IPS DF 6.9 (cell line): Measurements from ENCODE around the gene PADI3.

Source experiments
- DNase-seq: peaks from one replicate; pipeline ENCODE4 v3.0.0-alpha.2; 2013; ENCODE audit warnings: low read depth, low spot score
- H3K27ac ChIP-seq: one replicate; pipeline ENCODE4 v1.5.1; 2013; ENCODE audit warnings: low read length, control low read depth
- H3K27me3 ChIP-seq: 2 replicates; pipeline ENCODE4 v1.6.1; 2013; ENCODE audit warnings: mild to moderate bottlenecking, low read length; ENCODE audit not compliant: control insufficient read depth, insufficient read depth
- H3K36me3 ChIP-seq: 2 replicates; pipeline ENCODE4 v1.6.1; 2013; ENCODE audit warnings: low read length; ENCODE audit not compliant: control insufficient read depth, insufficient read depth
- H3K4me1 ChIP-seq: 2 replicates; pipeline ENCODE4 v1.6.1; 2013; ENCODE audit warnings: low read length; ENCODE audit not compliant: control insufficient read depth, insufficient read depth
- H3K4me3 ChIP-seq: 2 replicates; pipeline ENCODE4 v1.5.1; 2013; ENCODE audit warnings: mild to moderate bottlenecking, low read length
- H3K9me3 ChIP-seq: 2 replicates; pipeline ENCODE4 v1.6.1; 2013; ENCODE audit warnings: low read length, inconsistent platforms; ENCODE audit not compliant: control insufficient read depth, insufficient read depth
- WGBS: extraction: QIAGEN DNeasy Blood & Tissue Kit; methylation state at CpG from one replicate; pipeline ENCODE4 v1.1.7; 2013; ENCODE audit warnings: mixed read lengths, missing lambda C conversion rate; ENCODE audit not compliant: insufficient read length, insufficient coverage; 5-methylcytosine and 5-hydroxymethylcytosine counted together

PADI3 gene

GRCh38 chr1:17248781-17249180 is at the start of gene PADI3:
TSS of gene PADI3 (plus strand) at chr1:17249098. CDS start at chr1:17249138, 40 bp downstream.
- no peaks in the 10 kb centered on the region for H3K9me3 ChIP-seq
- H3K4me3 ChIP-seq = no peak within 1 kb of the TSS
- no peak for DNase-seq
- H3K27ac ChIP-seq = no peak within 1 kb of the TSS
- H3K27me3 ChIP-seq = no peaks in the 10 kb centered on the region
- H3K36me3 ChIP-seq = no peaks in the 10 kb centered on the region
- no CpG with 5 or more reads among the region's 9 CpGs for WGBS
- H3K4me1 ChIP-seq = 0 out of 2 replicates have a peak, but pooled peaks cover 1% of the 10 kb centered on the region

GRCh38 chr1:17199267-17200044 is 49.4 kb upstream of the PADI3 start:
- no CpG with 5 or more reads among the region's 9 CpGs for WGBS
- no peak for DNase-seq

GRCh38 chr1:17200246-17200645 is 48.7 kb upstream of the PADI3 start:
- no peaks in the 10 kb centered on the region for H3K27me3 ChIP-seq
- no peak for DNase-seq
- H3K9me3 ChIP-seq = no peaks in the 10 kb centered on the region
- no peak overlapping the region for H3K27ac ChIP-seq
- H3K36me3 ChIP-seq = no peaks in the 10 kb centered on the region
- no peak overlapping the region for H3K4me3 ChIP-seq
- no CpG with 5 or more reads among the region's 8 CpGs for WGBS
- no peaks in the 10 kb centered on the region for H3K4me1 ChIP-seq

More at GRCh38 chr1:17199267-17200044, 49.4 kb upstream of the PADI3 start:
- Histone ChIP-seq H3K27me3 (no peaks in the 10 kb centered on the region), H3K36me3 (no peaks in the 10 kb centered on the region), H3K4me1 (no peaks in the 10 kb centered on the region), H3K4me3 (no peak overlapping the region), H3K9me3 (no peaks in the 10 kb centered on the region), H3K27ac (no peak overlapping the region)

- WGBS = no CpG with 5 or more reads among the region's 5 CpGs
- DNase-seq = no peak
- no peaks in the 10 kb centered on the region for H3K9me3 ChIP-seq
Observed at GRCh38 chr1:17200756-17201155, 48.1 kb upstream of the PADI3 start.

GRCh38 chr1:17201201-17202021 is 47.5 kb upstream of the PADI3 start:
- no peaks in the 10 kb centered on the region for H3K9me3 ChIP-seq
- DNase-seq = no peak
- H3K4me1 ChIP-seq = no peaks in the 10 kb centered on the region
- H3K27ac ChIP-seq = no peak overlapping the region
- H3K27me3 ChIP-seq = no peaks in the 10 kb centered on the region
- no peaks in the 10 kb centered on the region for H3K36me3 ChIP-seq
- no CpG with 5 or more reads among the region's 9 CpGs for WGBS
- H3K4me3 ChIP-seq = no peak overlapping the region

More at GRCh38 chr1:17200756-17201155, 48.1 kb upstream of the PADI3 start:
- H3K27me3 ChIP-seq = no peaks in the 10 kb centered on the region
- H3K4me1 ChIP-seq = no peaks in the 10 kb centered on the region
- H3K36me3 ChIP-seq = no peaks in the 10 kb centered on the region
- no peak overlapping the region for H3K4me3 ChIP-seq
- no peak overlapping the region for H3K27ac ChIP-seq

- no peaks in the 10 kb centered on the region for H3K36me3 ChIP-seq
- H3K4me1 ChIP-seq = no peaks in the 10 kb centered on the region; the same call in 1 of the 2 replicates
- no CpG with 5 or more reads among the region's 9 CpGs for WGBS
- no peak within 1 kb of the TSS for H3K4me3 ChIP-seq
- no peaks in the 10 kb centered on the region for H3K27me3 ChIP-seq
- DNase-seq = no peak
- no peaks in the 10 kb centered on the region for H3K9me3 ChIP-seq
- H3K27ac ChIP-seq = no peak within 1 kb of the TSS
Observed at GRCh38 chr1:17204546-17205440, 44.1 kb upstream of the PADI3 start, which contains the start of gene PADI1. TSS of gene PADI1 (plus strand) at chr1:17205128. CDS start at chr1:17205218, 90 bp downstream.

- DNase-seq = no peak
- Histone ChIP-seq H3K27me3 (no peaks in the 10 kb centered on the region), H3K4me1 (no peaks in the 10 kb centered on the region; the same call in 1 of the 2 replicates), H3K9me3 (no peaks in the 10 kb centered on the region), H3K4me3 (no peak overlapping the region), H3K36me3 (no peaks in the 10 kb centered on the region), H3K27ac (no peak overlapping the region)
- WGBS = no CpG with 5 or more reads among the region's 7 CpGs
Observed at GRCh38 chr1:17205652-17206051, 43.2 kb upstream of the PADI3 start.

GRCh38 chr1:17206196-17206595 is 42.7 kb upstream of the PADI3 start:
- Histone ChIP-seq H3K9me3 (no peaks in the 10 kb centered on the region), H3K27me3 (no peaks in the 10 kb centered on the region), H3K27ac (no peak overlapping the region), H3K4me1 (no peaks in the 10 kb centered on the region; the same call in 1 of the 2 replicates), H3K36me3 (no peaks in the 10 kb centered on the region), H3K4me3 (no peak overlapping the region)
- WGBS = no CpG with 5 or more reads among the region's 4 CpGs
- no peak for DNase-seq

GRCh38 chr1:17207046-17207445 is 41.9 kb upstream of the PADI3 start:
- no peaks in the 10 kb centered on the region for H3K36me3 ChIP-seq
- H3K9me3 ChIP-seq = no peaks in the 10 kb centered on the region
- H3K27me3 ChIP-seq = no peaks in the 10 kb centered on the region
- H3K4me1 ChIP-seq = no peaks in the 10 kb centered on the region; the same call in 1 of the 2 replicates
- no peak for DNase-seq
- WGBS = no CpG with 5 or more reads among the region's 4 CpGs
- H3K27ac ChIP-seq = no peak overlapping the region
- no peak overlapping the region for H3K4me3 ChIP-seq

- H3K4me1 ChIP-seq = peaks cover under 1% of the 10 kb centered on the region; the same call in 1 of the 2 replicates
- H3K9me3 ChIP-seq = no peaks in the 10 kb centered on the region
- no peak overlapping the region for H3K27ac ChIP-seq
- no peak overlapping the region for H3K4me3 ChIP-seq
- H3K27me3 ChIP-seq = no peaks in the 10 kb centered on the region
- WGBS = no CpG with 5 or more reads among the region's 5 CpGs
- H3K36me3 ChIP-seq = no peaks in the 10 kb centered on the region
- no peak for DNase-seq
Observed at GRCh38 chr1:17207540-17207939, 41.4 kb upstream of the PADI3 start.
